KMS-11 (cell line): Measurements from ENCODE around the gene DLG1.

Experiments used
- H2AFZ ChIP-seq: fragments of 200-600 bp; sonication (generic); 2 replicates; pipeline ENCODE4 v1.6.1; 2016; ENCODE audit warnings: antibody characterized with exemption, mixed run types, low read depth
- H3K27ac ChIP-seq: fragments of 200-600 bp; sonication (generic); 2 replicates; pipeline ENCODE4 v1.6.1; 2016; ENCODE audit warnings: mild to moderate bottlenecking, mixed run types
- H3K27me3 ChIP-seq: fragments of 200-600 bp; sonication (generic); 2 replicates; pipeline ENCODE4 v1.6.1; 2017; ENCODE audit warnings: mild to moderate bottlenecking, low read depth, mixed run types, moderate library complexity; ENCODE audit not compliant: insufficient read depth
- H3K36me3 ChIP-seq: fragments of 200-600 bp; sonication (generic); 2 replicates; pipeline ENCODE4 v1.6.1; 2017; ENCODE audit warnings: mild to moderate bottlenecking, mixed run types; ENCODE audit not compliant: insufficient read depth
- H3K4me1 ChIP-seq: fragments of 200-600 bp; sonication (generic); 2 replicates; pipeline ENCODE4 v1.6.1; 2016; ENCODE audit warnings: mild to moderate bottlenecking, low read depth, mixed run types; ENCODE audit not compliant: poor library complexity, severe bottlenecking
- H3K4me2 ChIP-seq: fragments of 200-600 bp; sonication (generic); 2 replicates; pipeline ENCODE4 v1.7.0; 2016; ENCODE audit warnings: mild to moderate bottlenecking, mixed run types
- H3K4me3 ChIP-seq: fragments of 200-600 bp; sonication (generic); IDR thresholded peaks from 2 replicates; pipeline ENCODE4 v1.6.1; 2017; ENCODE audit warnings: low read depth, low read length, mixed read lengths; ENCODE audit not compliant: insufficient read depth
- H3K79me2 ChIP-seq: fragments of 200-600 bp; sonication (generic); 2 replicates; pipeline ENCODE4 v1.6.1; 2016; ENCODE audit warnings: low read depth, mixed run types; ENCODE audit not compliant: insufficient read depth
- H3K9ac ChIP-seq: fragments of 200-600 bp; sonication (generic); 2 replicates; pipeline ENCODE4 v1.6.1; 2016; ENCODE audit warnings: mild to moderate bottlenecking, mixed run types
- H4K20me1 ChIP-seq: fragments of 200-600 bp; sonication (generic); 2 replicates; pipeline ENCODE4 v1.6.1; 2016; ENCODE audit warnings: mild to moderate bottlenecking, mixed run types; ENCODE audit not compliant: insufficient read depth
- TF ChIP-seq, protein P1 (sequence below): fragments of 200-600 bp; sonication (generic); conservative IDR thresholded peaks from 2 replicates; pipeline ENCODE4 v1.6.1; 2017; ENCODE audit warnings: low read depth, mild to moderate bottlenecking, antibody characterized with exemption, low read length, moderate library complexity, mixed read lengths

DLG1 gene

DNA sequence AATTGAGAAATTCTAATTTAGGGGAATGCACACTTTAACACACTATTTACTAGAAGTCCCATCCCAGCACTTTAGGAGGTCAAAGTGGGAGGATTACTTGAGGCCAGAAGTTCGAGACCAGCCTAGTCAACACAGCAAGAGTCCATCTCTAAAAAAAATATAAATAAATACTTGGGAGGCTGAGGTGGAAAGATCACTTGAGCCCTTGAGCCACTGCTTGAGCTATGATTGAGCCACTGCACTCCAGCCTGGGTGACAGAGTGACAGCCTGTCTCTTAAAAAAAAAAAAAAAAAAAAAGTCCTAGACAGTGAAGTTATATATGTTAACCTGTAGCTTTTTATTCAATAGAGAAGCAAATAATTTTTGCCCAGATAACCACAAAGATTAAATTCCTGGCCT is 69.2 kb downstream of the DLG1 start:
- Histone ChIP-seq H3K4me2 (no peak overlapping the region), H3K27ac (no peak overlapping the region), H3K36me3 (no peaks in the 10 kb centered on the region), H4K20me1 (0 out of 2 replicates have a peak, but pooled peaks cover under 1% of the 10 kb centered on the region), H3K4me1 (no peaks in the 10 kb centered on the region), H3K9ac (no peak overlapping the region), H2AFZ (no peak overlapping the region), H3K27me3 (no peaks in the 10 kb centered on the region), H3K4me3 (no peak overlapping the region), H3K79me2 (peaks cover 11% of the 10 kb centered on the region; the same call in 1 of the 2 replicates)
- TF ChIP-seq, protein P1, sequence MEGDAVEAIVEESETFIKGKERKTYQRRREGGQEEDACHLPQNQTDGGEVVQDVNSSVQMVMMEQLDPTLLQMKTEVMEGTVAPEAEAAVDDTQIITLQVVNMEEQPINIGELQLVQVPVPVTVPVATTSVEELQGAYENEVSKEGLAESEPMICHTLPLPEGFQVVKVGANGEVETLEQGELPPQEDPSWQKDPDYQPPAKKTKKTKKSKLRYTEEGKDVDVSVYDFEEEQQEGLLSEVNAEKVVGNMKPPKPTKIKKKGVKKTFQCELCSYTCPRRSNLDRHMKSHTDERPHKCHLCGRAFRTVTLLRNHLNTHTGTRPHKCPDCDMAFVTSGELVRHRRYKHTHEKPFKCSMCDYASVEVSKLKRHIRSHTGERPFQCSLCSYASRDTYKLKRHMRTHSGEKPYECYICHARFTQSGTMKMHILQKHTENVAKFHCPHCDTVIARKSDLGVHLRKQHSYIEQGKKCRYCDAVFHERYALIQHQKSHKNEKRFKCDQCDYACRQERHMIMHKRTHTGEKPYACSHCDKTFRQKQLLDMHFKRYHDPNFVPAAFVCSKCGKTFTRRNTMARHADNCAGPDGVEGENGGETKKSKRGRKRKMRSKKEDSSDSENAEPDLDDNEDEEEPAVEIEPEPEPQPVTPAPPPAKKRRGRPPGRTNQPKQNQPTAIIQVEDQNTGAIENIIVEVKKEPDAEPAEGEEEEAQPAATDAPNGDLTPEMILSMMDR, result no peak

DNA sequence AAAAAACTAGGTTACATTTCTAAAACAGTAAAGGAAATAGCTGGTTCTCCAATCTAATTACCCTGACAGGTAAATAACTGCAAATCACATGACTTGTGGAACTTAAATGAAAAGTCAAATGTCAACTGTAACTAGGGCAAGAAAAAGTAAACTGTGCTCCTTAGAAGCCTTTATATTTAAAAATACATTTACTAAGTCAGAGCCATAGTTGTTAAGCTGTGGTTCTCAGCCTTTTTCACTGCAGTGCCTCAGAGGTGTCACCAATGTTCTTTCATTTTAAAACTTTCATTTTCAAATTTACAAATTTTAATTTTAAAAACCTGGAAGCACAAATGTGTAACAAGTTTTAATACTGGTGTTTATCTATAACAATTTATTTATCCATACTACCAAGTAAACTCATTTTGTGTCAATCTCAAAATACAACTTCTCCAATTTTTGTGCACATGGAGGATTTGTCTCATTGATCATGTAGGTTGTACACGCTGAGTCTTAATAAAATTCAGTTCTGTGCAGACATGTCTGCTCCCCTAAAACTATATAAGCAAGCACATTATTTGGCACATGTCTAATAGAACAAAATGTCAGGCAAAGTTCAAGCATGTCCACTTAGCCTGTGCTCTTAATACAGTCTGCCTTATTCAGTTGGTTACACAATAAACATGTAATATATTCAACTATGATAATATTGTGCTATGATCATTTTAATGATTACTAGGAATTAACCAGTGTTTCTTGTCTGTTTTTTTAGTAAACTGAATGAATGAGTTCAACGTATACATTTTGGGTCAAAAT is 70.4 kb downstream of the DLG1 start:
- Histone ChIP-seq H3K4me1 (no peaks in the 10 kb centered on the region), H3K4me3 (no peak overlapping the region), H3K4me2 (no peak overlapping the region), H3K27me3 (no peaks in the 10 kb centered on the region), H3K79me2 (peaks cover 13% of the 10 kb centered on the region; the same call in 1 of the 2 replicates), H3K36me3 (no peaks in the 10 kb centered on the region), H4K20me1 (0 out of 2 replicates have a peak, but pooled peaks cover 5% of the 10 kb centered on the region), H3K27ac (no peak overlapping the region), H2AFZ (no peak overlapping the region), H3K9ac (no peak overlapping the region)
- TF ChIP-seq, protein P1, result no peak

DNA sequence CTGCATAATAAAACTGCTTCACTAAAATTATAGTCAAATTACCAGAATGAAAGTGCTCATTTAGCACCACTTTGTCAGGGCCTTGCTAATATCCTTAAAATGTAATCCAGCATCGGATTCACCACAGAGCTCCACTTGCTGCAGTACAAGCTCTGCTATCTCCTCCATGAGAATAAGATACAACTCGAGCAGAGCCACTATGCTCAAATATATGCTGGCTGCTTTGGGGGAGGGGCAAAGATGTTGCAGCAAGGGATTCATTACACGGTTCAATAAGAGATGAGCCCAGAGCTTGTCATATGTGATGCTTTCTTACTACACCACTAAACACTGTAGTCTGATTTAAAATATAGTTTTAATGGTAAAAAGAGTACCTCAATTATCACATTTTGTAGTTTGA is 72.2 kb downstream of the DLG1 start:
- Histone ChIP-seq H3K27me3 (no peaks in the 10 kb centered on the region), H3K27ac (no peak overlapping the region), H3K79me2 (peaks cover 14% of the 10 kb centered on the region; the same call in 1 of the 2 replicates), H3K4me2 (no peak overlapping the region), H4K20me1 (0 out of 2 replicates have a peak, but pooled peaks cover 7% of the 10 kb centered on the region), H3K9ac (no peak overlapping the region), H3K4me1 (no peaks in the 10 kb centered on the region), H2AFZ (no peak overlapping the region), H3K36me3 (no peaks in the 10 kb centered on the region), H3K4me3 (no peak overlapping the region)
- TF ChIP-seq, protein P1, result no peak

DNA sequence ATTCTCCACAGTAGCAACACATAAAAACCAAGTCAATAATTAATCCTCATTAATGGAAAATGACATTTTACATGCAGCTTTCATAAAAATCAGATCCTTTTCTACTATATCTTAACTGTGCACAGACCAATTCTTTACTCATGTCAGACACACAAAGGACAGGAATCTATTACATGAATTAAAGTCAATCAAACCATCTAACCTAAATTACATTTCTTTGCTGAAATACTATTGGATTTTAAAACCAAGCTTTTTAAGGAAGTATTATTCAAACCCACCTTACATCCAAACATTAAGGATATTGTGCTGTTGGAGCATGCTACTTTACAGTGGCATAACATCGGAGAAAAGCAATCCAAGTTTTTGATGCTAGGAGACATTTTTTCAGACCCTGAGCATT is 72.8 kb downstream of the DLG1 start:
- Histone ChIP-seq H2AFZ (no peak overlapping the region), H3K4me1 (no peaks in the 10 kb centered on the region), H3K4me2 (no peak overlapping the region), H3K4me3 (no peak overlapping the region), H3K36me3 (no peaks in the 10 kb centered on the region), H4K20me1 (0 out of 2 replicates have a peak, but pooled peaks cover 7% of the 10 kb centered on the region), H3K9ac (no peak overlapping the region), H3K27me3 (no peaks in the 10 kb centered on the region), H3K79me2 (peaks cover 14% of the 10 kb centered on the region; the same call in 1 of the 2 replicates), H3K27ac (no peak overlapping the region)
- TF ChIP-seq, protein P1, result no peak
